HG02623 (cell line): ENCODE measurements around the gene DCAF11.

Source experiments
- ATAC-seq: cut with Tn5 transposase; IDR thresholded peaks from one replicate; pipeline ENCODE4 v1.9.1; 2021; ENCODE audit warnings: moderate library complexity; ENCODE audit not compliant: unreplicated experiment

Gene DCAF11

GRCh38 chr14:24114532-24115421 lies at the start of gene DCAF11, which contains the start of gene NRL:
Gene DCAF11 (plus strand): TSS chr14:24114777. CDS start chr14:24115595, 818 bp downstream.
Gene NRL (minus strand): TSS chr14:24114949. CDS start chr14:24082848, 32,101 bp downstream.
- peak; percentile 79 for ATAC-seq

- no peak for ATAC-seq
Observed at GRCh38 chr14:24064856-24065255, 49.7 kb upstream of the DCAF11 start.

- no peak for ATAC-seq
Observed at GRCh38 chr14:24065408-24065807, 49.2 kb upstream of the DCAF11 start.

GRCh38 chr14:24066496-24067132 lies 48.0 kb upstream of the DCAF11 start:
- no peak for ATAC-seq

- no peak for ATAC-seq
Observed at GRCh38 chr14:24067133-24068082, 47.2 kb upstream of the DCAF11 start.

- no peak for ATAC-seq
Observed at GRCh38 chr14:24068711-24069410, 45.7 kb upstream of the DCAF11 start.

- no peak for ATAC-seq
Observed at GRCh38 chr14:24069411-24069735, 45.2 kb upstream of the DCAF11 start.

- ATAC-seq = no peak
Observed at GRCh38 chr14:24070285-24071143, 44.1 kb upstream of the DCAF11 start.

- no peak for ATAC-seq
Observed at GRCh38 chr14:24071144-24071697, 43.4 kb upstream of the DCAF11 start, which contains the start of gene CPNE6. Gene CPNE6 (plus strand): TSS chr14:24071562. CDS start chr14:24072937, 1,375 bp downstream.

- ATAC-seq = no peak
Observed at GRCh38 chr14:24071836-24072430, 42.6 kb upstream of the DCAF11 start.

- no peak for ATAC-seq
Observed at GRCh38 chr14:24072436-24072835, 42.1 kb upstream of the DCAF11 start.

- no peak for ATAC-seq
Observed at GRCh38 chr14:24072881-24073877, 41.4 kb upstream of the DCAF11 start.

- ATAC-seq = no peak
Observed at GRCh38 chr14:24074625-24075484, 39.7 kb upstream of the DCAF11 start.

- ATAC-seq = no peak
Observed at GRCh38 chr14:24075485-24076301, 38.9 kb upstream of the DCAF11 start.

GRCh38 chr14:24076302-24076601 lies 38.3 kb upstream of the DCAF11 start:
- no peak for ATAC-seq

- ATAC-seq = no peak
Observed at GRCh38 chr14:24077086-24077485, 37.5 kb upstream of the DCAF11 start.
